ENCODE results near the gene ERMN. TPM values are rescaled to one million over a fixed set of nuclear protein-coding genes. Genes with fewer than 3 reads are reported as not detected.

The ERMN gene
- total RNA-seq, 3 donors from 2014 or later = 0.06 to 0.32 (median 0.14) TPM

DNA sequence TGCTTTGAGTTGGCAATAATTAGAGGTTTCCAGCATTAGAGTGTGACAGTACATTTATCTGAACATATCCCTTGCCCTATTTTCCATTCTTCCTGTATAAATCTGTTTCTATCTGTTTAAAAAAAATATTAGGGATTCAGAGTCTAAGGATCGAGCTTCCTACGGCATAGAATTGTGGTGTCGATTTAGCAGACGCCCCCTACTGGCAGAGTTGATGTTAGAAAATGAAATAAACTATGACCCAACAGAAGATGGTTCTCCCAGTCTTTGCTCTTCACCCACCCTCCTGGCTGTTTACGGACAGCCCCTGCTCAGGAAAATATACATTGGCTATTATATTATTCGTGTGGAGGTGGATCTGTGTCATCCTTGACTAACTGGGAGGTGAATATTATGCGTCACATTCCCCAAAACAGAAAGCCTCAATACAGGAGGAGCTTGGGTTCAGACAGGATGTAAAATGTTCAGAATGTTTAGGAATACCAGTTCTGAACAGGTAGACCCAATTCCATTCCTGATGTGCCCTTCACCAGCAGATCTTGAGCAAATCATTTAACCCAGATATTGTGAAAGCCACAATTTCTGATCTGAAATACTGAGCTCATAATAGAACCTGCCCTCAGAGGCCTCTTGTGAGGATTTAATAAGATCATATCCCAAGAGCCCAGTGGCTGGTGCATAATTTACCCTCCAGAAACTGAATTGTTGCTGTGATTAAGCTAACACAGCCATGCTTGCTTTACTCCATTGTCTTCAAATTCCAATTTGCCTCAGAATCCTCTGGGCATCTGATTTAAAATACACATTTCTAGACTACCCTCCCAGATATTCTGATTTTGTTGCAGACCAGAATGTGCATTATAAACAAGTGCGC, 10.8 kb upstream of the ERMN start:
- no peak overlapping the region for H3K4me3 ChIP-seq
- ATAC-seq = peak; percentile 69
- DNase-seq = peak in 1 of 3 donors; percentile 89
- peak; percentile 52 for TF ChIP-seq CTCF (IDR thresholded peaks at IDR 0.05)
- H3K9me3 ChIP-seq = no peaks in the 10 kb centered on the region
- H3K36me3 ChIP-seq (ENCODE audit: low read depth) = no peaks in the 10 kb centered on the region
- H3K4me1 ChIP-seq (ENCODE audit: low read depth) = no peaks in the 10 kb centered on the region
- intact Hi-C loops (cut with DNase I, micrococcal nuclease) = no loop called here

- no peak for ATAC-seq
- TF ChIP-seq CTCF (IDR thresholded peaks at IDR 0.05) = no peak
- DNase-seq = no peak
- Histone ChIP-seq H3K9me3 (no peaks in the 10 kb centered on the region), H3K4me3 (no peak overlapping the region), H3K4me1 (ENCODE audit: low read depth) (no peaks in the 10 kb centered on the region), H3K36me3 (ENCODE audit: low read depth) (no peaks in the 10 kb centered on the region)
- intact Hi-C loops (cut with DNase I, micrococcal nuclease) = no loop called here
Measured at GRCh38 chr2:157334797-157335196, 9.2 kb upstream of the ERMN start.

GRCh38 chr2:157334335-157334734, 8.7 kb upstream of the ERMN start:
- no peaks in the 10 kb centered on the region for H3K9me3 ChIP-seq
- no peaks in the 10 kb centered on the region for H3K36me3 ChIP-seq (ENCODE audit: low read depth)
- ATAC-seq (no peak), DNase-seq (no peak)
- no peak for TF ChIP-seq CTCF (IDR thresholded peaks at IDR 0.05)
- H3K4me3 ChIP-seq = no peak overlapping the region
- no peaks in the 10 kb centered on the region for H3K4me1 ChIP-seq (ENCODE audit: low read depth)
- intact Hi-C loops (cut with DNase I, micrococcal nuclease) = no loop called here

DNA sequence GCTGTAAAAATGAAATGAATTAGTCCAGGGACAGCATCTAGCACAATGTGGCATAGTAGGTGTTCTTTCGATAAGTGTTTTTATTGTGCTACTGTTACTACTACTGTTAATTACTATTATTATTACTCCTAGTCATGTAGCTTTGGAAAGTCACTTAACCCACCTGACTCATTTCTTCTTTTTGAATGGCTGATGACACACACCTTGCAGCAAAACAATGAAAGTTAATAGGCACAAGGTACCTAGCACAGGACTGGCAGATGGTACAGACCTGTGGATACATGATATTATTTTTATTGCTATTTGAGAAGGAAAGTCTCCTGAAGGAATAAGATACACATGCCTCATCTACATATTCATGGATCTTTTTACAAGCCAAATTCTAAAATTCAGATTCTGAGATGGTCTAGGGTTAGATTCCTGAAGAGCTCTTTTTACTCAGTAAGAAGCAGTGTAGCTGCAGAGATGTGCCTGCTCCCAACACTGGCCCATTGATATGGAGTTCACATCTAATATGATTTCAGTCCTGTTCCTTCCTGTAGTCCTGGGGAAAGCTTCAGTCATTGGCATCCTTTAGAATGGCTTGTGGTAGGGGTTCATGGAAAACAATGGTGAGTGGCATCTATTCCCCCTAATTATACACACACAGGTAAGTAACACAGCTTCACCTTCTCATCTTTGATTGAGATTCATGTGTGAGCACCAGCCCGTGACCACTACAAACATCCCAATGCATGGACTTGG, 7.9 kb upstream of the ERMN start:
- DNase-seq = no peak
- Histone ChIP-seq H3K9me3 (no peaks in the 10 kb centered on the region), H3K36me3 (ENCODE audit: low read depth) (no peaks in the 10 kb centered on the region), H3K4me3 (no peak overlapping the region), H3K4me1 (ENCODE audit: low read depth) (no peaks in the 10 kb centered on the region)
- no peak for ATAC-seq
- intact Hi-C loops (cut with DNase I, micrococcal nuclease) = no loop called here
- no peak for TF ChIP-seq CTCF (IDR thresholded peaks at IDR 0.05)

GRCh38 chr2:157329524-157329923, 3.9 kb upstream of the ERMN start:
- DNase-seq = peak; percentile 73 to 82 (median 76)
- Histone ChIP-seq H3K4me3 (no peak overlapping the region), H3K36me3 (ENCODE audit: low read depth) (no peaks in the 10 kb centered on the region), H3K4me1 (ENCODE audit: low read depth) (peaks cover 10% of the 10 kb centered on the region), H3K9me3 (no peaks in the 10 kb centered on the region)
- intact Hi-C loops (cut with DNase I, micrococcal nuclease) = no loop called here
- TF ChIP-seq CTCF (IDR thresholded peaks at IDR 0.05) = no peak
- peak; percentile 92 for ATAC-seq
